ENCODE results near the gene CYP4F22.
"Not testable (repeated sequence)": the region's sequence is repeated elsewhere in the genome, so short reads cannot be mapped to it uniquely, and the experiment has no call there.

CYP4F22 gene

GRCh38 chr19:15532779-15533521, 24.6 kb downstream of the CYP4F22 start:
- Histone ChIP-seq H3K9me3 (no peaks in the 10 kb centered on the region), H3K27me3 (0 out of 2 replicates have a peak, but pooled peaks cover 4% of the 10 kb centered on the region), H3K4me3 (ENCODE audit: low read depth, low read length) (no peak overlapping the region), H3K4me1 (no peaks in the 10 kb centered on the region), H3K36me3 (no peaks in the 10 kb centered on the region)
- TF ChIP-seq CTCF (IDR thresholded peaks at IDR 0.05; ENCODE audit: low read depth, low read length) = no peak
- DNase-seq = no peak

GRCh38 chr19:15533522-15533830, 25.2 kb downstream of the CYP4F22 start:
- H3K36me3 ChIP-seq; H3K9me3 ChIP-seq; H3K4me1 ChIP-seq; H3K4me3 ChIP-seq (ENCODE audit: low read depth, low read length); DNase-seq; H3K27me3 ChIP-seq: not testable (repeated sequence)

GRCh38 chr19:15534957-15535864, 26.9 kb downstream of the CYP4F22 start:
- Histone ChIP-seq H3K9me3 (no peaks in the 10 kb centered on the region), H3K4me1 (no peaks in the 10 kb centered on the region), H3K27me3 (0 out of 2 replicates have a peak, but pooled peaks cover 4% of the 10 kb centered on the region), H3K36me3 (no peaks in the 10 kb centered on the region), H3K4me3 (ENCODE audit: low read depth, low read length) (no peak overlapping the region)
- no peak for DNase-seq
- TF ChIP-seq CTCF (IDR thresholded peaks at IDR 0.05; ENCODE audit: low read depth, low read length) = no peak

- Histone ChIP-seq H3K4me1 (no peaks in the 10 kb centered on the region), H3K9me3 (no peaks in the 10 kb centered on the region), H3K4me3 (ENCODE audit: low read depth, low read length) (no peak overlapping the region), H3K36me3 (no peaks in the 10 kb centered on the region), H3K27me3 (0 out of 2 replicates have a peak, but pooled peaks cover 4% of the 10 kb centered on the region)
- no peak for DNase-seq
- no peak for TF ChIP-seq CTCF (IDR thresholded peaks at IDR 0.05; ENCODE audit: low read depth, low read length)
These were observed 28.0 kb downstream of the CYP4F22 start for GRCh38 chr19:15536350-15536749.

- Histone ChIP-seq H3K4me1 (no peaks in the 10 kb centered on the region), H3K36me3 (no peaks in the 10 kb centered on the region), H3K4me3 (ENCODE audit: low read depth, low read length) (no peak overlapping the region), H3K27me3 (0 out of 2 replicates have a peak, but pooled peaks cover 4% of the 10 kb centered on the region), H3K9me3 (no peaks in the 10 kb centered on the region)
- no peak for TF ChIP-seq CTCF (IDR thresholded peaks at IDR 0.05; ENCODE audit: low read depth, low read length)
- DNase-seq = no peak
These were observed 30.4 kb downstream of the CYP4F22 start for GRCh38 chr19:15538774-15539173.

GRCh38 chr19:15539638-15540037, 31.3 kb downstream of the CYP4F22 start:
- Histone ChIP-seq H3K9me3 (no peaks in the 10 kb centered on the region), H3K27me3 (0 out of 2 replicates have a peak, but pooled peaks cover 4% of the 10 kb centered on the region), H3K4me1 (no peaks in the 10 kb centered on the region), H3K36me3 (no peaks in the 10 kb centered on the region), H3K4me3 (ENCODE audit: low read depth, low read length) (no peak overlapping the region)
- TF ChIP-seq CTCF (IDR thresholded peaks at IDR 0.05; ENCODE audit: low read depth, low read length) = no peak
- DNase-seq = no peak

Data from BE2C (cell line).